GM21360 (cell line): ENCODE measurements around the gene TIAM1.

ENCODE experiments used
- ATAC-seq: cut with Tn5 transposase; IDR thresholded peaks from one replicate; pipeline ENCODE4 v1.9.1; 2021; ENCODE audit warnings: mild to moderate bottlenecking, moderate library complexity; ENCODE audit not compliant: unreplicated experiment

The TIAM1 gene

GRCh38 chr21:31218830-31219608 is 125.0 kb downstream of the TIAM1 start:
- ATAC-seq, result no peak

GRCh38 chr21:31216206-31216605 is 127.9 kb downstream of the TIAM1 start:
- no peak for ATAC-seq

DNA sequence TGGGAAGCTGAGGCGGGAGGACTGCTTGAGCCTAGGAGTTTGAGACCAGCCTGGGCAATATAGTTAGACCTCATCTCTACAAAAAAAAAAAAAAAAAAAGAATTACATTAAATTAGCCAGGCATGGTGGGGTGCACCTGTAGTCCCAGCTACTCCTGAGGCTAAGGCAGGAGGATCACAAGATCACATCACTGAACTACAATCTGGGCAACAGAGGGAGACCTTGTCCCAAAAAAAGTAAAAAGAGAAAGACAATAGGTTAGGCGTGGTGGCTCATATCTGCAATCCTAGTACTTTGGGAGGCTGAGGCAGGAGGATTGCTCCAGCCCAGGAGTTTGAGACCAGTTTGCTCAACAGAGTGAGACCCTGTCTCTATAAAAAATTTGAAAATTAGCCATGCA is 130.3 kb downstream of the TIAM1 start:
- ATAC-seq, result no peak

DNA sequence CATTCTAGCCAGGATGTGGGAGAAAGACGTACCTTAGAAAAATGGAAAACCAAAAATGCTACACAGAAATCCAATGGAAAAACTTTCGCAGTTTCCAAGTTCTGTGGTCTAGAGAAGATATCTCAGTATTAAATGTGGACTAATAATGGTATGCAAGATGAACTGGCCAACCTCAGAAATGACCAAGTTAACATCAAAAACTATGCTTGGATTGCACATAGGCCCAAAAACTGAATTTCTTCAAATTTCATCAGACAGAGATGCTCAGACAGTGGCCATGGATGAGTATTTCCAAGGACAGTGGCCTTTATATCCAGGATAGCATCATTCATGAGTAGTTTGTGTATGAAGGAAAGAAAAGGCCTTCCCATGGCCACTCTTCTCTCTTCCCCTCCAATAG is 132.2 kb downstream of the TIAM1 start:
- no peak for ATAC-seq

GRCh38 chr21:31205412-31205811 is 138.6 kb downstream of the TIAM1 start:
- no peak for ATAC-seq

- no peak for ATAC-seq
These were observed 139.3 kb downstream of the TIAM1 start for GRCh38 chr21:31204801-31205200.

DNA sequence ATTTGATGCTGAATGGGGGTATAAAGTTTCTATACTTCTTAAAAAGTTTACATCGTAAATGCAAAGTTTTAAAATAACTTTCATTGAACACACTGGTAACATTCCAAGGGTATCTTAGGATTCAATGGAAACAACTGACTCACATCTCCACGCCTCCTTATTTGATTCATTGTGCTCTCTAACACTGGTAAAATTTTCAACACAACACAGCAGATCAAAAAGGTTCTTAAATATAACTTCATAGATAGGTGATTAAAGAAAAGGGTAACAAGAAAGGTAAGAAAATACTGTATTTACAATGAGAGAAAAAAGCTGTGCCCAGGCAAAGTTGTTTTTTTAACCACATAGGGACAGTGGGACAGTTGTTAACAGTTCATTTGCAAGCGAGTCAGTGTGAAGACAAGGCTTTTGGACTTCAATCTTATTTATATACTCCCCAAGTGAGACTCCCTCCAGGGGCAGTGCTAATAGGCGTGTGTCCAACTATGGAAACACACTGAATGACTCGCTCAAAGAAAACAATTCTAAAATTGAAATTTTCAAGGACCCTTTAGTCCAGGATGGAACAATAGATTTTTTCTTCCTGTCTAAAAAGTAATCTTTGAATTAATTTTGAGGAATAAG is 140.5 kb downstream of the TIAM1 start:
- ATAC-seq, result no peak

GRCh38 chr21:31201548-31201947 is 142.5 kb downstream of the TIAM1 start:
- peak; percentile 57 for ATAC-seq

- ATAC-seq, result peak; percentile 8
These were observed 142.9 kb downstream of the TIAM1 start for GRCh38 chr21:31201144-31201543.

DNA sequence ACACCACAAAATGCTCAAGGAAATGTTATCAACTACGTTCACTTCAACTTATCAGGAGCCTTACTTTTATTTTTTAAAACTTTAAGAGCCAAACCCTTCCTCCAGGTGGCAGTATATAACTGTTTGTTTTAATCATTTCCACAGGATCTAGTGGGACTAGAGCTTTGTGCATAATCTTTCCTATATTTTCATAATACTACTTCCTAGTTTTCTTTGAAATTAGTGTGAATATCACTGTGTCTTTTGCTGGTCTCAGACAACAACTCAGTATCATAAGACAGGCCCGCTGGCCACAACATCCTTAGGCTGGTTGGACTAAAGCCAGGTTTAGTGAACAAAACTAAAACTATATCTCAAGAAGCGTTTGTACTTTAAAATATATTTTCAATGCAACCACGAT is 145.5 kb downstream of the TIAM1 start:
- no peak for ATAC-seq

DNA sequence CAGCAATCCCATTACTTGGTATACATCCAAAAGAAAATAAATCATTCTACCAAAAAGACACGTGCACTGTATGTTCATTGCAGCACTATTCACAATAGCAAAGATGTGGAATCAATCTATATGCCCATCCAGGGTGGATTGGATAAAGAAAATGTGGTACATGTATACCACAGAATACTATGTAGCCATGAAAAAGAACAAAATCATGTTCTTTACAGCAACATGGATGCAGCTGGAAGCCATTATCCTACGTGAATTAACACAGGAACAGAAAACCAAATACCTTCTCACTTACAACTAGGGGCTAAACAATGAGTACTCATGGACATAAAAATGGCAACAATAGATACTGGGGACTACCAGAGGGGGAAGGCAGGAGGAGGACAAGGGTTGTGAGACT is 147.3 kb downstream of the TIAM1 start:
- ATAC-seq, result no peak

DNA sequence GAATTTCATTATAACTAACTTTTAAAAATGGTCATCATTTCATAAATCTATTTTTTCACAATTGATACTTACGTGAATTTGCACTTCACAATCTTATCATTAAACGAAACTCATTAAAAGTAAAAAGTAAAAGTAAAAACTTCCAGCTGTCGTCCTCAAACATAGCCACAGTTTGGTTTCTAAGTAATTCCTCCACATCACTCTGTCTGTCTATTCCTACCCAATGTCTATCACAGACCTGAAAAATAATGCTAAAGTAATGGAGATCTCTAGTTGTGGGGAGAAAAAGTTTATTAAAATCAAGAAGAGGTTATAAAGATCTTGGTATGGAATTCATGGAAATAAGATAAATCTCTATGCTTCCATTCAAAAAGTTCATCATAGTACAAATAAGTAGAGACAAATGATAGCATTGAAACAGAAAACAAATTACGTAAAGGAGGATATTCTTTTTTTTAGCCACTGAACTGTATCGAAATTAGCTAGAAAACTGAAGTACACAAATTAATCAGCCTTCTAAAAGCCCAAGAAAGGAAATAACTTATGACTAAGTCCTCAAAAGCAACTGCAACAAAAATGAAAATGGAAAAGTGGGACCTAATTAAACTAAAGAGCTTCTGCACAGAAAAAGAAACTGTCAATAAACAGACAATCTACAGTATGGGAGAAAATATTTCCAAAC is 148.6 kb downstream of the TIAM1 start:
- ATAC-seq, result peak; percentile 69

DNA sequence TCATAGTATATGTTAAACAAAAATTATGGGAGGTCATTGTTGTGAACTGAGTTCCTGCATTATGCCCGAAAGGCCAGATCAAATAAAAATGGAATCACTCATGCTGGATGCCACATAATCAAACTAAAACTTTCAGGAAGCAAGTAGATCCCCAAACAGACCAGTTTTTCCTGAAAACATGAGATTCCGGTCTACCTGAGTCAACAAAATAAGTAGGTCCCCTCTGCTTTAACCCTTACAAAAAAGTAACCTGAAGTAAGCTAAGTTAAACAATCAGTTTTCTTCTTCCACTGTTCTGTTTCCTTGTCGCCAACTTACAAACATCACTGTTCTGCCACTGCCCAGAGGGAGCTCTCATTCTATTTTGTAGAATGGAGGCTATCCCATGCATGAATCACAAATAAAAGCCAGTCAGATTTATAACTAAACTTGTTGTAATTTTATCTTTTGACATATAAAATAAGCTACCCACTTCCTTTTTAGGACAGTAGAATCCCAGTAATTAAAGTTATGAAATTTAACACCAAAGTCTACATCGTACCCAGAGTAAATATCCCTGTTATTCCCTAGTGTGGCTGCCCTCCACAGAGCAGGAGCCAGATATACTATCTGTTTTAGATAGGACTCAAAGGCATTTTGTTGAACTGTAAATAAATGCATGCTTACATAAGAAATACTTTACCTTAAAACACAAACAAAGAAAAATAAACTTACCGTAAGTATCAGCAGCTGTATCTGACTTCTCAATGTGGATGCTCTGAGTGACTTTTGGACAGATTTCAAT is 149.4 kb downstream of the TIAM1 start:
- ATAC-seq, result no peak

DNA sequence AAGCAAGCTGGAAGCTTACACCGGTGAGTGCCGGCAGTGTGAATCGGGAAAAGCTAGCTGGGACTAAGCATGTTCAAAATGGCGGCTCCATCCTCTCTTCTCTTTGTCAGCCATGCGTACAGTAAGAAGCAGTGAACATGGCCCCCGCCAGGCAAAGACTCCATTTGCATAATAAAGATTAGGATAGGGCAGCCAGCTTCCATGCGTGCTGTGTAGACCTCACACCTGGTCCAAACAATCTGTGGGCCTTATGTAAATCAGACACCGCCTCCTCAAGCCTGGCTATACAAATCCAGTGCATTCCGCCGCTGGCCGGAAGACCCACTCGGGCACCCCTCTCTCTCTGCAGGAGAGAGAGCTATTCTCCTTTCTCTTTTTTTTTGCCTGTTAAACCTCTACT is 150.3 kb downstream of the TIAM1 start:
- no peak for ATAC-seq

DNA sequence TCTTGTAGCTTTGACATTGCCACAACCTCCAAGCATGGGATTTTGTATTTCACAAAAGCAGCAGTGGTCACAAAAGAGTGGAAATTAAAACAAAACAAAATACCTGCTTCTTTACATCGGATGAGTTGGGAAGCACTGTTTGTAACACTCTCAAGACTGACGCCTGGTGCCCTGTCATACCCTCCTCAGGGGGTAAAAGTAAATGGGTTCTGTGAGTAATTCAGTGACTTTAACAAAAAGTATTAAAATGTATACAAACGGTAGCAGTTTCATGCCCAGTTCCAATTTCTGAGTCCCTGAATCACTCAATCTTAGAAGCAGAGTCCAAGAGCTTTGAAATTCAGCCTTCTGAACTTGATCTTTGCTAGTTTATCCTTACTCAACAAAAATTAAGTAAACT is 152.5 kb downstream of the TIAM1 start:
- no peak for ATAC-seq

GRCh38 chr21:31190516-31190915 is 153.5 kb downstream of the TIAM1 start:
- ATAC-seq, result no peak

- ATAC-seq, result no peak
These were observed 156.6 kb downstream of the TIAM1 start for GRCh38 chr21:31187499-31187898.

- ATAC-seq, result no peak
These were observed 157.1 kb downstream of the TIAM1 start for GRCh38 chr21:31186916-31187315.

- no peak for ATAC-seq
These were observed 158.4 kb downstream of the TIAM1 start for GRCh38 chr21:31185663-31186062.

GRCh38 chr21:31184876-31185275 is 159.2 kb downstream of the TIAM1 start:
- ATAC-seq, result no peak

DNA sequence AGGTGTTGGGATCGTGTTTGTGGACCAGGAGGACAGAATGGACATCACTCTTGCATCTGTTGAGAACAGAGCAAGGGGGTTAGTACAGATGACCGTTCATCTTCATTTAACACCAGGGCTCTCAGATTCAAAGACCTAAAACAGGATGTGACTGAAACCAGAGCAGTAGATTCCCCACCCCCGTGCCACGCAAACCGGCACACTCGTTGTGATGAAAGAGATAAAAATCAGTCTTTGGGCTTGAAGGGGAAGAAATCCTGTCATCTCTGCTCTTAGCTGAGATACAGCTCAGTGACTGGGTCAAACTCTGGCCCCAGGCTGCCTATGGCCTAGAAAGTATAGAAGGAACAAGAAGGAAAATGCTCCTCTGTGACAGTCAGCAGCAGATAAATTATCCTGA is 159.6 kb downstream of the TIAM1 start:
- peak; percentile 55 for ATAC-seq
